ENCODE results near the gene ADM. TPM values are rescaled to one million over a fixed set of nuclear protein-coding genes. Genes with fewer than 3 reads are reported as not detected.

Gene ADM
- total RNA-seq, 4 donors from 2014 or later = 57.3 to 152 (median 105) TPM

DNA sequence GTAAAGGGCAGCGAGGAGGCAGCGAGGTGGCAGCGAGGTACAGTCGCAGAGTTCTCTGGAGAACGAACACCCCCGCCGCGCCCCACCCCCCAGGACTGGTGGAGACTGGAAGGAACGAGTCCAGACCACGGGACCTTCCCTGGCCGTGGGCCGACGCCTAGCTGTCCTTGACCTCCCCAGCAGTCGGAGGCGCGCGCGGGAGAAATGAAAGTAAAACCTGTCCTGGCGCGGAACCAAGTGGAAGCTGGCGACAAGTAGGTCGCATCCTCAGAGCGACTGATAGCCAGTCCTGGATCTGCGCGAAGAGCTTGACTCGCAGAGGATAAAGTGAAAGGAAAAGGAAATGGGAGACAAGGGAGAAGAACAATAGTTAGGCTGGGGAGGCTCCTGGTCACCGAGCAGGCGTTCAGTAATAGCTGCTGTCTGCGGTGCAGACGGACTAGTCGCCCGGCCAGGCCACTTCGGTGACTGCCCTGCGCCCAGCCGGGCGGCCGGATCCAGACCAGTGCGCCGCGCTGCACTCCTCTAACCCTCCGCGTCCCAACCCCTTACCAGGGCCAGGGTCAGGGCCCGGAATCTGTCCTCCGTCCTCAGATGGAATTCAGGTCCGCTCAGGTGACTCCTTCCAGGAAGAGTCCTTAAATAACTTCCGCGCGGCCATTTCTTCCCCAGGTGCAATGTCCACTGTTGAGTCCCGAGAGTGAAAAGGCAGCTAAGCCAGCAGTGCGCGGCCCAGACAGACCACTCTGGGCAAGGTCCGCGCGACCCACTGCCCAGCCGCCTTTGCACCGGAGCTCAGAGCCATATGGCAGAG lies 1.9 kb upstream of the ADM start:
- peak in 1 of 3 experiments; percentile 18 for TF ChIP-seq CTCF (IDR thresholded peaks at IDR 0.05)
- TF ChIP-seq POLR2A (IDR thresholded peaks at IDR 0.05; ENCODE audit: low read depth) = no peak
- TF ChIP-seq EP300 (IDR thresholded peaks at IDR 0.05) = no peak
- TF ChIP-seq POLR2AphosphoS5 (IDR thresholded peaks at IDR 0.05) = peak; percentile 70 to 85

GRCh38 chr11:10303558-10304363 lies 1.1 kb upstream of the ADM start:
- Histone ChIP-seq H3K4me3 (peak overlapping the region; percentile 64 to 85 (median 81)), H3K36me3 (no peaks in the 10 kb centered on the region), H3K27ac (replicated peaks in 1 of 4) (peak overlapping the region; percentile 91 to 95 (median 93)), H3K9me3 (no peaks in the 10 kb centered on the region), H3K4me1 (peaks cover 34 to 68% (median 57%) of the 10 kb centered on the region in 4 donors), H3K27me3 (peaks cover 0 to 5% (median 0%) of the 10 kb centered on the region in 4 donors)
- TF ChIP-seq POLR2AphosphoS5 (IDR thresholded peaks at IDR 0.05) (peak; percentile 24 to 38), CTCF (IDR thresholded peaks at IDR 0.05) (no peak), EP300 (IDR thresholded peaks at IDR 0.05) (no peak), POLR2A (IDR thresholded peaks at IDR 0.05; ENCODE audit: low read depth) (no peak)
- peak; percentile 92 for DNase-seq (ENCODE audit: extremely low spot score)
- intact Hi-C loops (cut with DNase I) = loop anchor here (10.0 kb wide), 1 partner anchor 439 kb away; no protein-coding TSS in a partner anchor
- WGBS = 45% methylated on average over 24 of the region's 29 CpGs

More for the DNA sequence above, 1.9 kb upstream of the ADM start:
- no peaks in the 10 kb centered on the region for H3K36me3 ChIP-seq
- WGBS = 1% methylated on average over 26 of the region's 56 CpGs
- peak; percentile 95 for DNase-seq (ENCODE audit: extremely low spot score)
- H3K27ac ChIP-seq (replicated peaks in 1 of 4) = peak overlapping the region; percentile 91 to 95 (median 93)
- H3K4me3 ChIP-seq = peak overlapping the region; percentile 64 to 85 (median 81)
- H3K4me1 ChIP-seq = peaks cover 27 to 60% (median 49%) of the 10 kb centered on the region in 4 donors
- intact Hi-C loops (cut with DNase I) = loop anchor here (10.0 kb wide), 1 partner anchor 438 kb away; no protein-coding TSS in a partner anchor
- H3K9me3 ChIP-seq = no peaks in the 10 kb centered on the region
- H3K27me3 ChIP-seq = peaks cover 0 to 5% (median 0%) of the 10 kb centered on the region in 4 donors

- peaks cover 0 to 5% (median 0%) of the 10 kb centered on the region in 4 donors for H3K27me3 ChIP-seq
- no peak for DNase-seq (ENCODE audit: extremely low spot score)
- peaks cover 51 to 85% (median 71%) of the 10 kb centered on the region in 4 donors for H3K4me1 ChIP-seq
- peak overlapping the region; percentile 64 to 85 (median 81) for H3K4me3 ChIP-seq
- intact Hi-C loops (cut with DNase I) = loop anchor here (5.0 to 10.0 kb wide), 3 partner anchors 313 to 548 kb away; no protein-coding TSS in a partner anchor
- peak in 1 of 2 donors; percentile 3 for TF ChIP-seq POLR2AphosphoS5 (IDR thresholded peaks at IDR 0.05)
- TF ChIP-seq EP300 (IDR thresholded peaks at IDR 0.05) = no peak
- 4% methylated on average over 3 of the region's 51 CpGs for WGBS
- H3K9me3 ChIP-seq = no peaks in the 10 kb centered on the region
- H3K27ac ChIP-seq (replicated peaks in 1 of 4) = peak overlapping the region; percentile 91 to 95 (median 93)
- H3K36me3 ChIP-seq = no peaks in the 10 kb centered on the region
Measured at GRCh38 chr11:10305262-10305963, 540 bp downstream of the ADM start.

DNA sequence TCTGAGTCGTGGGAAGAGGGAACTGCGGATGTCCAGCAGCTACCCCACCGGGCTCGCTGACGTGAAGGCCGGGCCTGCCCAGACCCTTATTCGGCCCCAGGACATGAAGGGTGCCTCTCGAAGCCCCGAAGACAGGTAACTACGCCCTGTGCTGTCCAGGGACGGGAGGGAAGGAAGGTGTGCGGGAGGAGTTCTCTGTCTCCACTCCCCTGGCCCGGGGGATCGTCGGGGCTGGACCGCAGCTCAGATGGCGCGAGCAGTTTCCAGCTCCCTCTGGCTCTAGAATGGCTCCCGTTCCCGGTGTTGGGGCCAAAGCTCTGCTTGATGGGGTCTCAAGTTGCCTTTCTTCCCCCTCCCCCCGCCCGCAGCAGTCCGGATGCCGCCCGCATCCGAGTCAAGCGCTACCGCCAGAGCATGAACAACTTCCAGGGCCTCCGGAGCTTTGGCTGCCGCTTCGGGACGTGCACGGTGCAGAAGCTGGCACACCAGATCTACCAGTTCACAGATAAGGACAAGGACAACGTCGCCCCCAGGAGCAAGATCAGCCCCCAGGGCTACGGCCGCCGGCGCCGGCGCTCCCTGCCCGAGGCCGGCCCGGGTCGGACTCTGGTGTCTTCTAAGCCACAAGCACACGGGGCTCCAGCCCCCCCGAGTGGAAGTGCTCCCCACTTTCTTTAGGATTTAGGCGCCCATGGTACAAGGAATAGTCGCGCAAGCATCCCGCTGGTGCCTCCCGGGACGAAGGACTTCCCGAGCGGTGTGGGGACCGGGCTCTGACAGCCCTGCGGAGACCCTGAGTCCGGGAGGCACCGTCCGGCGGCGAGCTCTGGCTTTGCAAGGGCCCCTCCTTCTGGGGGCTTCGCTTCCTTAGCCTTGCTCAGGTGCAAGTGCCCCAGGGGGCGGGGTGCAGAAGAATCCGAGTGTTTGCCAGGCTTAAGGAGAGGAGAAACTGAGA lies 1.4 kb downstream of the ADM start:
- TF ChIP-seq POLR2AphosphoS5 (IDR thresholded peaks at IDR 0.05) (no peak), CTCF (IDR thresholded peaks at IDR 0.05) (peak in 1 of 3 experiments; percentile 4), EP300 (IDR thresholded peaks at IDR 0.05) (no peak)
- WGBS = 36% methylated on average over 16 of the region's 65 CpGs
- no peaks in the 10 kb centered on the region for H3K9me3 ChIP-seq
- peak overlapping the region; percentile 64 to 85 (median 81) for H3K4me3 ChIP-seq
- DNase-seq (ENCODE audit: extremely low spot score) = no peak
- intact Hi-C loops (cut with DNase I) = loop anchor here (2.0 to 10.0 kb wide), 4 partner anchors 97 to 549 kb away; no protein-coding TSS in a partner anchor
- no peaks in the 10 kb centered on the region for H3K36me3 ChIP-seq
- H3K27ac ChIP-seq (replicated peaks in 1 of 4) = peak overlapping the region; percentile 91 to 95 (median 93)
- H3K27me3 ChIP-seq = peaks cover 0 to 5% (median 0%) of the 10 kb centered on the region in 4 donors
- peaks cover 55 to 88% (median 72%) of the 10 kb centered on the region in 4 donors for H3K4me1 ChIP-seq
